Fibroblast of the conjunctiva (primary cell): ENCODE results near the gene FAM200B.

ENCODE experiments used
- DNase-seq: peaks from one replicate; pipeline ENCODE4 v3.0.0-alpha.2; 2010; ENCODE audit warnings: low read depth

Gene FAM200B

DNA sequence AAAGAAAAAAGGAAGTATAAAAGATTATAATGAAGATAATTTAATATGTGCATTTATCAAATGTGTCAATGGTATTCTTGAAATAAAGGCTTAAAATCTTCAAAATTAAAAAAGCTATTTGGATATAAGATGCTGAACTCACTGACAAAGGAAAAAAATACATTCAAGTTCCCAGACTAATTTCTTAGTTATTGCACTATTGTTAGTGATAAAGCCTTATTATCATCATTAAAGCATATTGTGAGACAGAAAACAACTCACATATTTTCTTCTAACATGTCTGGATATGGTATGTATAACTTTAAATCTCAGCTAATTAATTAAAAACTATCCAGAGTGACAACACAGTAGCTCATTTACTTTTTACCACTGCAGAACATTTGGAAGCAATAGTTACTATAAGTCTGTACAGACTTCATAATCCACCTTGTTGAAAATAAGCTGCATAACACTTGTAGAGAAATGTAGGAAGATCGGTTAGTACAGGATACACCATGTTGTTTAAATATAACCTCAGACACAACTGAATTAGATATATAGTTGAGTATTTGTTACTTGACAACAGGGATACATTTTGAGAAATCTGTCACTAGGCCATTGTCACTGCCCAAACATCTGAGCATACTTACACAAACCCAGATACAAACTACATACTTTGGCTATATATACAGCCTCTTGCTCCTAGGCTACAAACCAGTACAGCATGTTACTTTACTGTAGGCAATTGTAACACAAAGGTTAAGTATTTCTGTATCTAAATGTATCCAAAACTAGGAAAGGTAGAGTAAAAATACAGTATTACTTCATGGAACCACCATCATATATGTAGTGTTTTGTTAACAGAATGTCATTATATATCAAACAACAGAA, 12.8 kb upstream of the FAM200B start:
- DNase-seq: no peak

DNA sequence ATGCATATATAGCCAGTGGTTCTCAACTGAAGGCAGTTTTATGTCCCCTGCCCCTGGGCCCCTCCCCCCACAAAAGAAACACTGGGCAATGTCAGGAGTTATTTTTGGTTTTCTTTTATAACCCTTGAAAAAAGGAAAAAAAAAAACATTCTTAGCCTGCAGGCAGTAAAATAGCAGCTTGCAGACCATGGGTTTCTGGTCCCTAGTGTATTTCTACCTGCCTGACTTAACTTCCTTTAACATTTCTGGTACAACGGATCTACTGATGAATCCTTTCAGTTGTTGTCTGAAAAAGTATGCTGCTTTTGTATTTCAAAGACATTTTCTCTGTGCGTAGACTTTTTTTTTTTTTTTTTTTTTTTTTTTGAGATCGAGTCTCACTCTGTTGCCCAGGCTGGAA, 11.1 kb upstream of the FAM200B start:
- no peak for DNase-seq

DNA sequence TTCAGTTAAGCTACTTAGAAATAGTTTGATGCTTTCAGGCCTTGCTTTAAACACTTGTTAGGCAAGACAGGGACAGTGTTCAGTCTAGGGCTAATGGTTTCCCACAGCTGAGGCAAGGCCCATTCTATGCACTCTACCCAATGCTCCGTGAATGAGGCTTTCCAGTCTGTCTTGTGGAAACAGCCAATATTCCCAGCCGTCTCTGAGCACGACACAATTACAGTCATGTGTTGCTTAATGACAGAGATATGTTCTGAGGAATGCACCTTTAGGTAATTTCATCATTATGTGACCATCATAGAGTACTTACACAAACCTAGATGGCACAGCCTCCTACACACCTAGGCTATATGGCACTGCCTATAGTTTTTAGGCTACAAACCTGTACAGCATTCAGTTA, 9.5 kb upstream of the FAM200B start:
- no peak for DNase-seq

DNA sequence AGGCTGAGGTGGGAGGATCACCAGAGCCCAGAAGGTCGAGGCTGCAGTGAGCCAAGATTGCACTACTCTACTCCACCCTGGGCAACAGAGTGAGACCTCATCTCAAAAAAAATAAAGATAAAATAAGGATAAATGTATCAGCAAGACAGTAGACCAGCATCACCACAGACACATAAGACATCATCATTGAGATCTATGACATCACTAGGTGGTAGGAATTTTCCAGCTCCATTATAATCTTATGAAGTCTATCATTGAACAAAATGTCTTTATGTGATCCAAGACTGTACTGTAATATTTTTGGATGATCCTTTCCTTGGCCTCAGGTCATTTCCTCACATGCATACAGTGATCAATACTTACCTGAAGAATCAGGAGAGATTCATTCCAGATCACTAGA, 8.3 kb upstream of the FAM200B start:
- no peak for DNase-seq

DNA sequence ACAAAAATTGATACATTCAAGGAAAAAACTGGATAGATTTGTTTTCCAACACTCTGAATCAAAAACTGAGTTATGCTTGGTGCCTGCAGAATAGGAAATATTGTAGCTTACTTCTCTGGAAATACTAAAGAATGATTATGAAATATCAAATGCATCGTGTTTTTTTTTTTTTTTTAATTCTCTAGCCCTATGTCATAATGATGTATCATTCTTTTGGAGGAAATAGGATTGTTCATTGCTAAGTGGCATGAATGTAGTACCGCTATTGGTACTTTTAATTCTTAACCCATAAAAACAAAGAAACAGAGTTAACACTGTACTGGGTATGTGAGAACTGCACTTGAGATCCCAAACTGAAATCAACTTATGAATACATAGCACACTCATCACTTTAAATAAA, 7.6 kb upstream of the FAM200B start:
- no peak for DNase-seq

DNA sequence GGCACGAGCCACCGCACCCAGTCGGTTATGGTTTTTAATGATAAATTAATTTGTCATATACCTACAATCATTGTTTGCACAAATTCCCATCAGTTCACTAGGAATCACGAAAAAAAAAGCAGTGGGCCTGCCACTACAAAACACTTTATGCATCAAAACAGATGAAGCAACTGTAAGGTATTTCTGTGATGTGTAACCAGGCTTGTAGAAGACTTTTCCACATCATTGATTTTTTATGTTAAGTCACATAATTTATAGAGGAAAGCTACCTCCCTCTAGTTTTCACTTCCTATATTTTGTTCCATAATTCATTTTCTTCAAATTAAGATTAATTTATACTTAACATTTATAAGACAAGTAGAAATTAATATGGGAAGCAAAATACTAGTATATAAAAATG, 6.7 kb upstream of the FAM200B start:
- DNase-seq: no peak

DNA sequence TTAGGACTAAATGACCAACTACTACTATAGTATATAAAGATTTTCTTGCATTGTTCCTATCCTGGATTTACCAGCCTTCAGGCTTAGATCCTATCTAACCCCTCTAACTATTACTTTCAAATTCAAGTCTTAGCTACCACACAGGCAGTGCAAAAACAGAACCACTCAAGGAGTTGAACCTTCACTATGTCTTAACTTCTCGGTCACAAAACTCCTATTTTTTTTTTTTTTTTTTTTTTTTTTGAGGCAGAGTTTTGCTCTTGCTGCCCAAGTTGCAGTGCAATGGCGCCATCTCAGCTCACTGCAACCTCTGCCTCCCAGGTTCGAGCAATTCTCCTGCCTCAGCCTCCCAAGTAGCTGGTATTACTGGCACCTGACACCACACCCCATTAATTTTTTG, 6.3 kb upstream of the FAM200B start:
- no peak for DNase-seq

DNA sequence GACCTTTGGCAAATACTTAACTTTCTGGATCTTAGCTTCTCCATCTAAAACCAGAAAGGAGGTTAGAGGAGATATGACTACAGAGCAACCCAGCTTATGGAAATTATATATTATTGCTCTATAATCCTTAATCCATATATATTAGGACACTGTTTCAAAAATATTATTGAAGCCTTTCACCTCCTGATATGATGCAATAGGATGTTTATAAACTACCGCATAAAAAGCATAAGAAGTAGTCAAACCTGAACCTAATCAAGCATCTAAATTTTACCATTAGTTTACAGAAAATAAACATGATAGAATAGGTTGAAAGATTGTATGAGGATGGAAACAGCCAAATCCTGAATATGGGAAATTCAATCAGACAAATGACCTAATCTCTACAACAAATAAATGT, 5.6 kb upstream of the FAM200B start:
- no peak for DNase-seq

DNA sequence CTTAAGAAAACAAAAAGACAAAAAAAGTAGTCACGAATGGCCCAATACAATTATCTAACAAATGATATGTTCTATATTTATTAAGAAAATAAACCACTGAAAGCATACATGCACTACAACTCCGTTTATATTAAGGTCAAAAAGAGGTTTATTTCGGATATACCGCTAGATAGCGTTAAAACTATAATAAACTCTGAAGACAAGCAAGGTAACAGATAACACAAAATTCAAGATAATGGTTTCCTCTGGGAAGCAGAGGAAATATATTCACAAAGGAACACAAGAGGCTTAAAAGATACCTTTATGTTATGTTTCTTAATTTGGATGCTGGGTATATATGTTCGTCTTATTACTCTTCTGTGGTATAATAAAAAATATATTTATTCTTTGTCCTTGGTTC, 4.7 kb upstream of the FAM200B start:
- DNase-seq: no peak

DNA sequence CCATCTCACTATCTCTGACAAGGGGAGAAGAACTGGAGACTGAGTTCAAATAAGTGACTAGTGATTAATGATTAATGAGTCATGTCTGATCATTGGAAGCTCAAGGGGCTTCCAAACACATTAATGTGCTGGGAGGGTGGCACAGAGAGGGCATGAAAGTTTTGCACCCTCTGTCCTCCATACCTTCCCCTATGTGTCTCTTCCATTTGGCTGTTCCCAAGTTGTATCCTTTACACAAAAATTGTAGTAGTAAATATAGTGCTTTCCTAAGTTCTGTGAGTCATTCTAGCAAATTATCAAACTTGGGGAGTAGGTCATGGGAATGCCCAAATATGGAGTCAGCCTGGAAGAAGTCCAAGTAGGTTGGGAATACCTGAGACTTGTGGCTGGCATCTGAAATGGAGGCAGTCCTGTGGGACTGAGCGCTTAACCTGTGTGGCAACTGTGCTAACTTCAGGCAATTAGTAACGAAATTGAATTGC, 4.1 kb upstream of the FAM200B start:
- no peak for DNase-seq

DNA sequence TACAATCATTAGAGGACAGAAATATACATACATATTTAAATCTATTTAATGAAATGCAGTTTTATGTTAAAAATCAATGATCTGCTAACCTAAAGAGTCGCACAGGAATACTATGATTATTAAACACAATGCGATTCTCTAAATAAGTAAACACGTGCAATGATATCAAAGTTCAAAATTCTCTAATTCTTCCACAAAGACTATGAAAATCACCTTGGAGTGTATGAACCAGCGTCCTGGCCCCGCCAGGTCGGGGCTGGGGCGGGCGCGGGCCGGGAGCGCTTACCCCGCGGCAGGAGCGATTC, 608 bp upstream of the FAM200B start:
- DNase-seq: no peak

DNA sequence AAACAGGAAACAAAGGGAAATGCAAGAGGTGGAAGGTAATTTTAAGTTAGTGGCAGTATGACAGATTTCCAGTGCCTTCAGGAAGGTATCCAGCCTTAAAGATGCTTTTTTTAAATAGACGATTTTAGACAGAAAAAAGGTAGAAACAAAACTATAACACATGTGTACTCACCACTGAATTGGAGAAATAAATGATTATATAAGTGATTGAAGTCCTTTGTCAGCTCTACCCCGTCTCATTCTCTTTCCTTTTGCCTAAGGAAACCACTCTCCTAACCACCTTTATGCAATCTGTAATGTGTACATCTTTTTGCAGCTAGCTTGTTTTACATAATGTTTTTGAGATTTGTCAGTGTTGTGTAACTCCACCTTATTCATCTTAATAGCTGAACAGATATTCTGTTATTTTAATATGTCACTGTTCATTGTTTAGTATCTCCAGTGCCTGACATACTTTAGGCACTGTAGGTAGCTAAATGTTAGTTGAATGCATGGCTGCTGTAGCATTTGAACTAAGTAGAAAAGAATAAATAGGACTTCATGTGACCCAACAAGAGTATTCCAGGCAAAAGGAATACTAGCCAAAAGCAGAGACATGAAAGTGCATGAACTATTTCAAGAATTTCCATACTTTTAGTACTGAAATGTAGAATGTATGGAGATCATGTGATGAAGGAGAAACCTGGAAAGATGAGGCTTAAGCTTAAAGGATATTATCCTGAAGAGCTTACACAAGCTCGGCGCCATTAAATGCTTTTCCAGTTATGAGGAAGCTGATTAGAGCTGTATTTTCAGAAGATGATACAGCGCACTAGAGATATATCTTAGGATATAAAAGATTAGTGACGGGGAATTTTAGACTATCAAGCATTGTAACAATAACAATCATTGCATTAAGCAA, 865 bp downstream of the FAM200B start:
- DNase-seq: no peak

DNA sequence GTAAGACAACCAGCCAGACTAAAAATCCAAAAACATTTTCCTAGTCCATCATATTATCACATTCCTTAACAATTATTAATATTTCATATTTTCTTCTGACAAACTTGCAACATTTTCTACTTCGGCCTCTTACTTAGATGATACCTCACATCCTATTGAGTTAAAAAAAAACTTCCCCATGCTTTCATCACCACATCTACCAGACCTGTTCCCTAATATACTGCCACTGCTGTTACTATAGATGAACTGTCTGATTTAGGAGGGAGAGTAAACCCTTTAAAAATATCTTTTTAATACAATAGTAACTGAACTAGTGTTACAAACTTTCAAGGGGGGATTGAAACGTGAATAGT, 1.5 kb downstream of the FAM200B start:
- no peak for DNase-seq

DNA sequence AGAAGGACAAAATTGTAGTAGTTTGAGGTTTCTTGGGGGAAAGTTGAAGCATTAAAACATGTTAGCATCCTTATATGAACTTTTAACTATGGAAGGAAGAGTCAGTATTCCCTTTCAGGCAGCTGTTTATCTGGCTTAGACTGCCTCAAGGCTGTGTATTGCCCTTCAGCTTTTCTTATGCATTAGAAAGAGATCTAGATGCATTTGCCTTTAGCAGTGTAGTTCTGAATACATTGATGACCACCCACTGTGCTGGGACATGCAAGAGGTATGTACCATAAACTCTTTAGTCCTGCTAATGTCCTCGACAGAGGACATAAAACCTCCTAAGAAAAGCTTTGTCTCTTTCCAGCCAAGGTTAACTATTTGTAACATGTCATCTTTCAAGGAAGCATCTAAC, 2.9 kb downstream of the FAM200B start:
- no peak for DNase-seq

DNA sequence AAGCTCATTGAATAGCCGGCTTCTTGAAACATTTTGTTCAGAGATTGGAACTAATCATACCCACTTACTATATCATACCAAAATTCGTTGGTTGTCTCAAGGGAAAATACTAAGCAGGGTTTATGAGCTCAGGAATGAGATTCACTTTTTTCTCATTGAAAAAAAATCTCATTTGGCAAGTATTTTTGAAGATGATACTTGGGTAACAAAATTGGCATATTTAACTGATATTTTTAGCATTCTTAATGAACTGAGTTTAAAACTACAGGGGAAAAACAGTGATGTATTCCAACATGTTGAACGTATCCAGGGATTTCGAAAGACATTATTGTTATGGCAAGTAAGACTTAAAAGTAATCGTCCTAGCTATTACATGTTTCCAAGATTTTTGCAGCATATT, 6.4 kb downstream of the FAM200B start:
- DNase-seq: no peak

DNA sequence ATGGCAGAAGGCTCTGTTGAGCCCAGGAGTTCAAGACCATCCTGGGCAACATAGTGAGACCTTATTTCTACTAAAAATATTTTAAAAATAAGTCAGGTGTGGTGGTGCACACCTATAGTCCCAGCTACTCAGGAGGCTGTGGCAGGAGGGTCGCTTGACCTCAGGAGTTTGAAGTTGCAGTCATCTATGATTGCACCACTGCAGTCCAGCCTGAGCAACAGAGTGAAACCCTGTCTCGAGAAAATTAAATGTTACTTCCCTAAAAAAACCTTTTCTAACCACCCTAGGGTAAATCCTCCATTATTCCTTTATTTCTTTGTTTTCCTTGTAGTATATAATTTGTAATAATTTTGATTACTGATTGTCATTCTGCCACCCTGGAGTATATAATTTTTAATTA, 7.9 kb downstream of the FAM200B start:
- DNase-seq: no peak

DNA sequence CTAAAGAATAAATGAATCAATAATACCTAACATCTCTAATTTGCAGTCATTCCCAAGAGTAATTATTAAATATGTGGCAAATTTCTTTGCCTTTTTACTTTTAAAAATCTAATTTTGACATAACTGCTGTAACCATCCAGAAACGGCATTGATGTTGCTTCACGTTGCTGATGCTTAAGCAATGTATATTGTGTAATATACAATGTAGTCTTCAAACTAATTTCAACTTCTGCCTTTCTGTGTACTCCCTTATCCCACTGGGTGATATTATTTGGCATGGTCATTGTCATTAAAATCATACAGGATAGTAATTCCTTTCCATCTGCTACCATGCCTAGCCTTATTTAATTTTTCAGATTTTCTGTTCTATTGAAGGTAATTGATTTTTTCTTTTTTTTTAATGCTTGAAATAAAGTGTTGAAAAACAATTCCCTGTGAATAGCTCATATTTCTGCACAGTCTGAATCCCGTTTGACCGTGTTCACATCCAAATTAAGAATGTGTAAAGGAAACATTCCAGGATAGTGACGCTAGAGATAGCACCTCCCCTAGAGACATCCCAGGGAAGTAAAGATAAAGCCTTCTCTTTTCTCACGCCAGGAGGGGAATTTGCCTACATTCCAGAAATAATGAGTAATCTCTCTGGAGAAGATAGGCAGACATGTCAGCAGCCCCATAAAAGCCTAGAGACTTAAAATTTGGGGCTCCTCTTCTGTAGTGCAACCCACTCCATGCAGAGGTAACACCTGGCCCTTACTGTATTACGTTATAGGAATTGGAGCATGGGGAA, 8.6 kb downstream of the FAM200B start:
- no peak for DNase-seq

DNA sequence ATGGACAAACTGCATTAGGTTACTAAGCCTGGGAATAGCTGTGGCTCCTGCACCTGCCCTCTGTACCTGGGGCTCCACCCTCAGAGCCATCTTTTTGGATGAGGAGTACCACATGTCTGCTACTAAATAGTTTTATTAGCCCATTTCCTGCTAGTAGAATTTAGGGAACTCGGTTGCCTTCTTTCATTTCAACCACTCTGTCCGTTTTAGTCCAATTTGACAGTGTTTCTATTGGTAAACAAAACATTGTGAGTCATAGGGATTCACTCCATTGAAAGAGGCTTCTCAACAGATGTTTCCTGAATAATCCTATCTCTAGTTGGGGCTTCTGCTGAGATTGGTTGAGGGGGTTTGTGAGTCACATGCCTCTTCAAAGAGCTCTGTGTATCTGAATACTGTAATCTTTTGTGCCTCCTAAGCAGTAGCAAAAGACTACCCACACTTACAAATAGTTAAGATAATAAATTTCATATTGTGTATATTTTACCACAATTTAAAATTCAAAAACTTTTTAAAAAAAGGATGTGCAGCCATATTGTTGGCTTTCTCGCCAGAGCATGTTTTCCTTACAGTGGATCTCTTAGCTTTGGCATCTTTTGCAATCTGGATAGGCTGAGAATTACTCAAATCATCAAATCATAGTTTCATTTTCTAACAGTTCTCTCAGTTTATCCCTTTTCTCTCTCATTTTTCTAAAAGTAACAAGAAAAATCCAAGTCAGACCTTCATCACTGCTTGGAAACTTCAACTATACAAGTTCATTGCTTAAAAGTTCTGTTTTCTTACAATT, 9.9 kb downstream of the FAM200B start:
- DNase-seq: no peak

DNA sequence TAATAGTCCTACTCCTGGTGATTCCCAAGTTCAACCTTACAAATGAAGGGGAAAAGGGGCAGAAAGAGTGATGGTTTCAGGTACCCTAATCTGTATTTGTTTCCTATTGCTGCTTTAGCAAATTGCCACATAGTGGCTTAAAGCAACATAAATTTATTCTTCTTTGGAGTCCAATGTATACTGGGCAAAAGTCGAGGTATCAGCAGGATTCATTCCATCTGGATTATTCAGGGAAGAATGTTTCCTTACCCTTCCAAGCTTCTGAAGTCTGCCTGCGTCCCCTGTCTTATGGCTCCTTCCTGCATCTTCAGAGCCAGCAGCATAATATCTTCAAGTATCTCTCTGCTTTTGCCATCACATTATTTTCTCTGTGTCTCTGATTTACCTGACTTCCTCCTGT, 11.0 kb downstream of the FAM200B start:
- no peak for DNase-seq

DNA sequence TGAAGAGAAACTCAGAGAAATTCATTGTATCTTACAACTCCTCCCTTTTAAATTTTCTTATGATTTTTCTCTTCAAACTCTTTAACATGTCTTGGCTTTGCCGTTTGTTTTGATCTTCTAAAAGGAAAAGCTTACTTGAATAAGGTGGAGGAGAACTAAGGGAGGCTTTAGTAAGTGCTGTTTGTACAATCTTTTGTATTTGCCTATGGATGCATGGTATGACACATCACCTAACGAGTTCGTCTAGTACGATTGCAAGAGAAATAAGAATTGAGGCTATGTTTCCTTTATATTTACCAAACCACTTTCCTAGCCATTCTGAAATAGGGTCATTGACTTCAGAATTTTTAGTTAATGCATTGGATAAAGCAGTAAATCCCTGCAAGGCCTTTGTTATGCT, 12.8 kb downstream of the FAM200B start:
- DNase-seq: no peak

DNA sequence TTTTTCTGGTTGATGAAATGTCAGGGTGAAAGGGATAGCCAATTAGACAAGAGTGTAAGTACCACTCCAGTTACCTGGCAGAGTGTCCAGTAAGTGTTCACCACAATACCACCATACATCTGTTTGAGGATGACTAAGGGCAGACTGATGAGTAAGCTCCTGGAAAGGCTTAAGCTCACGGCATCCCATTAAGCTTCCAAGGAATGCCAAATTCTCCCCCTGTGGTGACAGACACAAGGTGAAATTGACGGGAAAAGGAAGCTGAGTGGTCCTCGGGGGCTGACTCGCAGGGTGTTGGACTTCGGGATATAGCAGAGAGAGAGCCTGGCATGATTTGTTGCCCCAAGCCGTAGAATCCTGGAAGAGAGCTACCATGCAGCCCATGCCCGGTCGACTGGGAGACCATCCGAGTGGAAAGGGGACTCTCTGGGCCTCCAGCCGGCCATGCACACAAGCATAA, 13.6 kb downstream of the FAM200B start:
- no peak for DNase-seq

DNA sequence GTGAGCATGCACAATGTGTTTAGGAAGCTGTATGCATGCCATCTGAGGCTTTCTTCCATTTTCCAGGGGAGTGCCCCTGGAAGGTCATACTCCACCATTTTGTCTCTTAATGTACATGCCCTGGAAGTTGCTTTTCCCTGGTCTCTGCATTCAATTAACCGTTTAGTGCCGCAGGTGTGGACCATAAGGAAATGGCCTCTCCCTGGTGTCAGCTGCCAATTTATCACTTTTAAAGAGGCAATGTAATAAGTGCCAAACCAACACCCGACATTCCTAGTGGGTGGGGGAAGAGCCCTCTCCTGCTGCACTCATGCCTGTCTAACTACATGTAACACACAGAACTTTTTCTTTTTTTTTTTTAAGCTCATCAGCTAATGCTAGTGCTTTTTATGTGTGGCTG, 14.1 kb downstream of the FAM200B start:
- DNase-seq: no peak
